ENCODE measurements around the gene ZNF195. TPM values are rescaled to one million over a fixed set of nuclear protein-coding genes. Genes with fewer than 3 reads are reported as not detected.
"Not testable (repeated sequence)": the region's sequence is repeated elsewhere in the genome, so short reads cannot be mapped to it uniquely, and the experiment has no call there.

ZNF195 gene
- 25.3 TPM for total RNA-seq
- 12.9 TPM for polyA plus RNA-seq (ENCODE audit: insufficient read depth, low read depth, low replicate concordance)
- long read RNA-seq, donor 1, partial matches to known transcripts = 0 of 3 reads
- long read RNA-seq, donor 1, other reads (novel, unspliced or antisense) = 0 of 3 reads
- long read RNA-seq, donor 2, transcript ZNF195-204 (4 exons, 2,970 nt) = major isoform, 5 of 8 reads
- long read RNA-seq, donor 2, partial matches to known transcripts = 0 of 8 reads
- long read RNA-seq, donor 2, other reads (novel, unspliced or antisense) = 0 of 8 reads
- long read RNA-seq, donor 3, partial matches to known transcripts = 0 of 6 reads
- long read RNA-seq, donor 3, other reads (novel, unspliced or antisense) = 0 of 6 reads
- long read RNA-seq, donor 4, partial matches to known transcripts = 0 of 5 reads
- long read RNA-seq, donor 4, other reads (novel, unspliced or antisense) = 0 of 5 reads
- long read RNA-seq, donor 5, partial matches to known transcripts = 0 of 1 reads
- long read RNA-seq, donor 5, other reads (novel, unspliced or antisense) = 0 of 1 reads
- long read RNA-seq, donor 6, partial matches to known transcripts = 0 of 6 reads
- long read RNA-seq, donor 6, other reads (novel, unspliced or antisense) = 0 of 6 reads
- long read RNA-seq, donor 7, transcript ZNF195-201 (5 exons, 2,021 nt) = minor isoform, 5 of 27 reads
- long read RNA-seq, donor 7, transcript ZNF195-204 (4 exons, 2,970 nt) = major isoform, 9 of 27 reads
- long read RNA-seq, donor 7, partial matches to known transcripts = 1 of 27 reads
- long read RNA-seq, donor 7, other reads (novel, unspliced or antisense) = 10 of 27 reads
- long read RNA-seq, donor 8, transcript ZNF195-204 (4 exons, 2,970 nt) = major isoform, 6 of 8 reads
- long read RNA-seq, donor 8, partial matches to known transcripts = 0 of 8 reads
- long read RNA-seq, donor 8, other reads (novel, unspliced or antisense) = 0 of 8 reads
- long read RNA-seq, donor 9, transcript ZNF195-204 (4 exons, 2,970 nt) = major isoform, 5 of 6 reads
- long read RNA-seq, donor 9, partial matches to known transcripts = 0 of 6 reads
- long read RNA-seq, donor 9, other reads (novel, unspliced or antisense) = 0 of 6 reads
- long read RNA-seq, donor 10, transcript ZNF195-204 (4 exons, 2,970 nt) = major isoform, 6 of 6 reads
- long read RNA-seq, donor 10, partial matches to known transcripts = 0 of 6 reads
- long read RNA-seq, donor 10, other reads (novel, unspliced or antisense) = 0 of 6 reads

DNA sequence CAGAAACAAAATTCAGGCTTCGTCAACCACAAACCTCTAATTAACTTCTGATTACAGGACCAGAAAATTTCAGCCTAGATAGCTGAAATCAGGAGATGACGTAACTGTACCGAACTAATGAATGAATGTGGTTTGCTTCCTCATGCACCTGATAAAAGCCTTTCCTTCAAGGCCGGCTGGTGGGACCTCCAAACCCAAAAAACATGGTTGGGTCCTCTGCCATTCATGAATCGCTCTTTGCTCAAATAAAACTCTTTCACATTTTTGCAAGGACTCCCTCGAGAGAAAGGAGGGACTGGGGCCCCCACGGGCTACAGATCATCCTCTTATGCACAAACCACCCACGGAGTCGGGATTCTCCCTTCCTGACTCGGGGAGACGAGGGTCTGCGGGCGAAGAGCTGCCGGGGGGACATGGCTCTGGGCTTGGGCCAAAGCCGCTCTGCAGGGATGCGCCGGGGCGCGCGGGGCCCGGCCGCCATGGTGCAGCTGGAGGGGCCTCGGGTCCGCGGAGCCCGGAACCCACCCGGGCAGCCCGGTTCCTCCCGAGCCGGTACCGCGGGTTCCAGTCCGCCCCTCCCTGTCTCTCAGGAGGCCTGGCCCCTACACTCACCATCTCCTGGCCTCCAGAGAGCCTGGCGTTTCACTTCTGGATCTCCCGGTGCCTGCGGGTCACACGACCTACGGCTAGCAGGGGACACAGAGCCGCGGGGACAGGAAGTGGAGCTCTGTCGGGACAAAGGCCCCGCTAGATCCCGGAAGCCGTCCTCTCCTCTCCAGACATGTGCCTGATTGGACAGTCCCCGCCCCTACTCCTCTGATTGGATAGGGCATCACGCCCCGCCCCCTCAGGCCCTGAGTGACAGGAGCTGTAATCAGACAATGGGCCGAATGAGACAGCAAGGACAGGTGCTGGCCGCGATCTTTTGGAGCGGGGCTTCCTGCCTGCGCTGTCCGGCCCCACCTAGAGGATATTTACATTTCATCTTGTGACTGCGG is at the start of gene ZNF195:
ZNF195 (minus strand) TSS at position 721 of the 998 bp plus-strand sequence; CDS start at position 615, 106 bp downstream.
- Histone ChIP-seq H3K9me3 (ENCODE audit: control insufficient read depth in 2 of 3, insufficient read depth in 1 of 3, low read length in 3 of 3) (no peaks in the 10 kb centered on the region), H3K4me1 (ENCODE audit: control insufficient read depth in 2 of 3, insufficient read depth in 2 of 3, low read depth in 1 of 3, low read length in 3 of 3) (peaks cover 0 to 14% (median 6%) of the 10 kb centered on the region in 3 donors), H3K9ac (ENCODE audit: low read length in 3 of 3) (peak within 1 kb of the TSS; percentile 74 to 88 (median 80)), H3K27me3 (ENCODE audit: control insufficient read depth, insufficient read depth, low read length) (no peaks in the 10 kb centered on the region), H3K4me3 (ENCODE audit: low read length in 3 of 3) (peak within 1 kb of the TSS; percentile 83 to 90 (median 88)), H3K36me3 (ENCODE audit: control insufficient read depth in 2 of 3, insufficient read depth in 3 of 3, low read length in 3 of 3) (peaks cover 0 to 3% (median 0%) of the 10 kb centered on the region in 3 donors), H3K27ac (ENCODE audit: low read depth in 2 of 2, low read length in 2 of 2) (peak within 1 kb of the TSS; percentile 78 to 79)
- TF ChIP-seq CTCF (IDR thresholded peaks at IDR 0.05; ENCODE audit: borderline replicate concordance, extremely low read depth, insufficient read depth) = no peak
- peak; percentile 92 for FAIRE-seq
- intact Hi-C loops (cut with DNase I) = no loop called here
- DNase-seq = peak; percentile 98 to 99 (median 99)

DNA sequence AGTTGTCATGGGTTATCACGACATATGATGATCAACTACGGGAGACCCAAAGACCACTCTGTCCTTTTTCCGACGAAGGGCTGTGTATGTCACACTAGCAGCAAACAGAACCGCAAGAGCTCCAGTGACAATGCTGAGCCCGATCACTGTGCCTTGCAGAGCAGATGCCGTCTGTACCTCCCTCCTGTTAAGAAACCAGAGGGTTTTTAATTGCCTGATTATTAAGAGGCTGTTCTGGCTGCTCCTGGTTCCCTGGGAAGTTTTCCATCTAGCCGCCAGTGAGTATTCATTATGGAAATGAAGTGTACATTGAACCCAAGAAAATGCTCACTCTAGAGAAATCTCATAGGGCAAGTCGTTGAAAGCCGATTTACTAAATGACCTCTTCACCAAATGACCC is 49.1 kb upstream of the ZNF195 start:
- intact Hi-C loops (cut with DNase I); H3K9me3 ChIP-seq (ENCODE audit: control insufficient read depth in 2 of 3, insufficient read depth in 1 of 3, low read length in 3 of 3); DNase-seq; H3K4me1 ChIP-seq (ENCODE audit: control insufficient read depth in 2 of 3, insufficient read depth in 2 of 3, low read depth in 1 of 3, low read length in 3 of 3); H3K9ac ChIP-seq (ENCODE audit: low read length in 3 of 3); H3K4me3 ChIP-seq (ENCODE audit: low read length in 3 of 3); H3K27me3 ChIP-seq (ENCODE audit: control insufficient read depth, insufficient read depth, low read length); H3K36me3 ChIP-seq (ENCODE audit: control insufficient read depth in 2 of 3, insufficient read depth in 3 of 3, low read length in 3 of 3); H3K27ac ChIP-seq (ENCODE audit: low read depth in 2 of 2, low read length in 2 of 2); FAIRE-seq: not testable (repeated sequence)

GRCh38 chr11:3426541-3426940 is 47.6 kb upstream of the ZNF195 start:
- not testable (repeated sequence) for FAIRE-seq

DNA sequence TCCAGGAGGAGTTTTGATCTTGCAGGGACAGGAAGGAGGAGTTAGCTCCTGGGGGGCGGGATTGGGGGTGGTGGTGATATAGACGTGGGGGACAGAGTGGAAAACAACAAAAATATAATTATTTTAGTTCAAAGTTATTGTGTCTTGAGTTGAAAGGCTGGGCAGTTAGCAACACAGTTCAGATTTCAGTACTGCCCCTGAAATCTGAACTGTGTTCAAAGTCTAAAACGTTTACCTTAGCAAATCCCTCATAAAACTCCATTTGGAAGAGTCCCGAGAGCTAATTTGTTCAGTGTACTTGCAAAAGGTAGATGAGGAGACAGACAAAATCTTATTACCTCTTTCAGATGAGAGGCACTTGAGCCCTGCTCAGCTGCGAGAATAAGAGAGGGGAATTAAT is 45.0 kb upstream of the ZNF195 start:
- H3K9ac ChIP-seq (ENCODE audit: low read length in 3 of 3); FAIRE-seq; H3K4me1 ChIP-seq (ENCODE audit: control insufficient read depth in 2 of 3, insufficient read depth in 2 of 3, low read depth in 1 of 3, low read length in 3 of 3); intact Hi-C loops (cut with DNase I); H3K36me3 ChIP-seq (ENCODE audit: control insufficient read depth in 2 of 3, insufficient read depth in 3 of 3, low read length in 3 of 3); H3K9me3 ChIP-seq (ENCODE audit: control insufficient read depth in 2 of 3, insufficient read depth in 1 of 3, low read length in 3 of 3); H3K4me3 ChIP-seq (ENCODE audit: low read length in 3 of 3); H3K27ac ChIP-seq (ENCODE audit: low read depth in 2 of 2, low read length in 2 of 2); H3K27me3 ChIP-seq (ENCODE audit: control insufficient read depth, insufficient read depth, low read length): not testable (repeated sequence)
- DNase-seq = peak in 2 of 5 donors; percentile 28 to 32

More at GRCh38 chr11:3426541-3426940, 47.6 kb upstream of the ZNF195 start:
- H3K36me3 ChIP-seq (ENCODE audit: control insufficient read depth in 2 of 3, insufficient read depth in 3 of 3, low read length in 3 of 3); H3K4me3 ChIP-seq (ENCODE audit: low read length in 3 of 3); DNase-seq; H3K27me3 ChIP-seq (ENCODE audit: control insufficient read depth, insufficient read depth, low read length); H3K9me3 ChIP-seq (ENCODE audit: control insufficient read depth in 2 of 3, insufficient read depth in 1 of 3, low read length in 3 of 3); H3K9ac ChIP-seq (ENCODE audit: low read length in 3 of 3); intact Hi-C loops (cut with DNase I); H3K4me1 ChIP-seq (ENCODE audit: control insufficient read depth in 2 of 3, insufficient read depth in 2 of 3, low read depth in 1 of 3, low read length in 3 of 3); H3K27ac ChIP-seq (ENCODE audit: low read depth in 2 of 2, low read length in 2 of 2): not testable (repeated sequence)

GRCh38 chr11:3423138-3423731 is 44.3 kb upstream of the ZNF195 start:
- FAIRE-seq; intact Hi-C loops (cut with DNase I); H3K4me1 ChIP-seq (ENCODE audit: control insufficient read depth in 2 of 3, insufficient read depth in 2 of 3, low read depth in 1 of 3, low read length in 3 of 3); H3K27me3 ChIP-seq (ENCODE audit: control insufficient read depth, insufficient read depth, low read length); H3K36me3 ChIP-seq (ENCODE audit: control insufficient read depth in 2 of 3, insufficient read depth in 3 of 3, low read length in 3 of 3); DNase-seq; H3K9me3 ChIP-seq (ENCODE audit: control insufficient read depth in 2 of 3, insufficient read depth in 1 of 3, low read length in 3 of 3): not testable (repeated sequence)
- Histone ChIP-seq H3K27ac (ENCODE audit: low read depth in 2 of 2, low read length in 2 of 2) (peak overlapping the region in 1 of 2 donors; percentile 67), H3K9ac (ENCODE audit: low read length in 3 of 3) (peak overlapping the region in 1 of 3 donors; percentile 34), H3K4me3 (ENCODE audit: low read length in 3 of 3) (peak overlapping the region in 2 of 3 donors; percentile 30 to 56)

All from kidney (tissue), 22 donors.